ENCODE results near the gene DPEP2.

DNA sequence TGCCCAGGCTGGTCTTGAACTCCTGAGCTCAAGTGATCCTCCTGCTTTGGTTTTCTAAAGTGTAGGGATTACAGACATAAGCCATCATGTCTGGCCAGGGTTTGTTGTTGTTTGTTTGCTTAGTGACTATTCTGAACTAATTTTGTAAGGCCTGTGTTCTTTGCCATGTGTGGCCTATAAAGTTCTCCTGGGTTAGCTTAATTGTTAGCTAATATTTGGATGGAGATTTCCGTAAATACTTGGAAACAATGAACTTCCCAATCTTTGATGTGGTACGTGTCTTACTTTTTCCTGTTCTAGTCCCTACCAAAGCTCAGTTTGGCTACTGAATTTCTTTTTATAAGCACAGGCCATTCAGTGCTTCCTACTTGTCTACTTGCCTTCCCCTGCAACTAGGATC is 48.7 kb upstream of the DPEP2 start:
- TF ChIP-seq TAF1 (IDR thresholded peaks at IDR 0.05; ENCODE audit: low read depth, low read length) (no peak), POLR2A (IDR thresholded peaks at IDR 0.05; ENCODE audit: low read depth, low read length) (no peak), POLR2AphosphoS5 (IDR thresholded peaks at IDR 0.05; ENCODE audit: low read depth, low read length) (no peak), POU2F2 (IDR thresholded peaks at IDR 0.05; ENCODE audit: low read depth, low read length) (no peak), SPI1 (IDR thresholded peaks at IDR 0.05; ENCODE audit: low read depth, low read length) (no peak)

Measured in GM12891 (cell line).